GM18511 (cell line): Measurements from ENCODE around the gene SLC35G4.
"Not testable (repeated sequence)": the region's sequence is repeated elsewhere in the genome, so short reads cannot be mapped to it uniquely, and the experiment has no call there.

Experiments
- ATAC-seq: cut with Tn5 transposase; IDR thresholded peaks from one replicate; pipeline ENCODE4 v1.9.1; 2021; ENCODE audit warnings: mild to moderate bottlenecking, moderate library complexity; ENCODE audit not compliant: unreplicated experiment

Gene SLC35G4

DNA sequence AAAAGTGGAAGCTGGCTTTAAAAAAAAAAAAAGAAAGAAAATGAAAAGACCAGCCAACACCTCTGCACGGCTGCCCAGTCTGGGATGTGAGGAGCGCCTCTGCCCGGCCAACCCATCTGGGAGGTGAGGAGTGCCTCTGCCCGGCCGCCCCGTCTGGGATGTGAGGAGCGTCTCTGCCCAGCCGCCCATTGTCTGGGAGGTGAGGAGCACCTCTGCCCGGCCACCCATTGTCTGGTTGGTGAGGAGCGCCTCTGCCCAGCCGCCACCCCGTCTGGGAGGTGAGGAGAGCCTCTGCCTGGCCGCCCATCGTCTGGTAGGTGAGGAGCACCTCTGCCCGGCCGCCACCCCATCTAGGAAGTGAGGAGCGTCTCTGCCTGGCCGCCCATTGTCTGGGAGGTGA lies 3.7 kb downstream of the SLC35G4 start:
- ATAC-seq = not testable (repeated sequence)

DNA sequence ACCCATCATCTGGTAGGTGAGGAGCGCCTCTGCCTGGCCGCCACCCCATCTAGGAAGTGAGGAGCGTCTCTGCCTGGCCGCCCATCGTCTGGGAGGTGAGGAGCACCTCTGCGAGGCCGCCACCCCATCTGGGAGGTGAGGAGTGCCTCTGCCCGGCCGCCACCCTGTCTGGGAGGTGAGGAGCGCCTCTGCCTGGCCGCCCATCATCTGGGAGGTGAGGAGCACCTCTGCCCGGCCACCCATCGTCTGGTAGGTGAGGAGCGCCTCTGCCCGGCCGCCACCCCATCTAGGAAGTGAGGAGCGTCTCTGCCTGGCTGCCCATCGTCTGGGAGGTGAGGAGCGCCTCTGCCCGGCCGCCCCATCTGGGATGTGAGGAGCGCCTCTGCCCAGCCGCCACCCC lies 4.2 kb downstream of the SLC35G4 start:
- not testable (repeated sequence) for ATAC-seq

DNA sequence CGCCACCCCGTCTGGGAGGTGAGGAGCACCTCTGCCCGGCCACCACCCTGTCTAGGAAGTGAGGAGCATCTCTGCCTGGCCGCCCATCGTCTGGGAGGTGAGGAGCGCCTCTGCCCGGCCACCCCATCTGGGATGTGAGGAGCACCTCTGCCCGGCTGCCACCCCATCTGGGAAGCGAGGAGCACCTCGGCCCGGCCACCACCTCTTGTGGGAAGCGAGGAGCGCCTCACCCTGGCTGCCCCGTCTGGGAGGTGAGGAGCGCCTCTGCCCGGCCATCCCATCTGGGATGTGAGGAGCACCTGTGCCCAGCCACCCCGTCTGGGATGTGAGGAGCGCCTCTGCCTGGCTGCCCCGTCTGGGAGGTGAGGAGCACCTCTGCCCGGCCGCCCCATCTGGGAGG lies 4.6 kb downstream of the SLC35G4 start:
- ATAC-seq = not testable (repeated sequence)

DNA sequence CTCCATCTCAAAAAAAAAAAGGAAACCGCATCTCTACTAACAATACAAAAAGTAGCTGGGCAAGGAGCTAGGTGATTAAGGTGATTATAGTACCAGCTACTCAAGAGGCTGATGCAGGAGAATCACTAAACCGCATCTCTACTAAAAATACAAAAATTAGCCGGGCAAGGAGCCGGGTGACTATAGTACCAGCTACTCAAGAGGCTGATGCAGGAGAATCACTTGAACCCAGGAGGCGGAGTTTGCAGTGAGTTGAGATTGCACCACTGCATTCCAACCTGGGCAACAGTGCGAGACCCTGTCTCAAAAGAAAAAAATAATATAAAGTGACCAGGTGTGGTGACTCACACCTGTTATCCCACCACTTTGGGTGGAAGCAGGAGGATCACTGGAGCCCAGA lies 5.6 kb downstream of the SLC35G4 start:
- ATAC-seq = not testable (repeated sequence)

DNA sequence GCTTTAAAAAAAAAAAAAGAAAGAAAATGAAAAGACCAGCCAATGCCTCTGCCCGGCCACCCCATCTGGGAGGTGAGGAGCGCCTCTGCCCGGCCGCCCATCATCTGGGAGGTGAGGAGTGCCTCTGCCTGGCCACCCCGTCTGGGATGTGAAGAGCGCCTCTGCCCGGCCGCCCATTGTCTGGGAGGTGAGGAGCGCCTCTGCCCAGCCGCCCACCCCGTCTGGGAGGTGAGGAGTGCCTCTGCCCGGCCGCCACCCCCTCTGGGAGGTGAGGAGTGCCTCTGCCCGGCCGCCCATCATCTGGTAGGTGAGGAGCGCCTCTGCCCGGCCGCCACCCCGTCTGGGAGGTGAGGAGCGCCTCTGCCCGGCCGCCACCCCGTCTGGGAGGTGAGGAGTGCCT lies 37.9 kb downstream of the SLC35G4 start:
- not testable (repeated sequence) for ATAC-seq

DNA sequence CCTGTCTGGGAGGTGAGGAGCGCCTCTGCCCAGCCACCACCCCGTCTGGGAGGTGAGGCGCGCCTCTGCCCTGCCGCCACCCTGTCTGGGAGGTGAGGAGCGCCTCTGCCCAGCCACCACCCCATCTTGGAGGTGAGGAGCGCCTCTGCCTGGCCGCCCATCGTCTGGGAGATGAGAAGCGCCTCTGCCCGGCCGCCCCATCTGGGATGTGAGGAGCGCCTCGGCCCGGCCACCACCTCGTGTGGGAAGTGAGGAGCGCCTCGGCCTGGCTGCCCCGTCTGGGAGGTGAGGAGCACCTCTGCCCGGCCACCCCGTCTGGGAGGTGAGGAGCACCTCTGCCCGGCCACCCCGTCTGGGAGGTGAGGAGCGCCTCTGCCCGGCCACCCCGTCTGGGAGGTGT lies 38.4 kb downstream of the SLC35G4 start:
- ATAC-seq = not testable (repeated sequence)

DNA sequence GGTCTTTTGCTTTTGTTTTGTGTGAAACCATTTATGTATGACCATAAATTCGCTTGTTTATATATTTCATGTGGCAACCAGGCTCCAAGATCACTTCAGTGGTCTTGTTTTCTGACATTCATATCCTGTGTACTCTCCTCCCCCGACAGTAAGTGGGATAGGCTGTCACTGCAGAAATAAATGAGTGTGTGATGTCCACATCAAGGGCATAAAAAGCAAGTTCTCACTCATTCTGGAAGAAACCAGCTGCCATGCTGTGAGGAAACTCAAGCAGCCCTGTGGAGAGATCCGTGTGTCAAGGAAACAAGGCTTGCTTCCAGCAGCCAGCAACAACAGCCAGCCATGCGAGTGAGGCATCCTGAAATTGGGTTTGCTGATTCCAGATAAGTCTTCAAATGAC lies 40.4 kb downstream of the SLC35G4 start:
- no peak for ATAC-seq

DNA sequence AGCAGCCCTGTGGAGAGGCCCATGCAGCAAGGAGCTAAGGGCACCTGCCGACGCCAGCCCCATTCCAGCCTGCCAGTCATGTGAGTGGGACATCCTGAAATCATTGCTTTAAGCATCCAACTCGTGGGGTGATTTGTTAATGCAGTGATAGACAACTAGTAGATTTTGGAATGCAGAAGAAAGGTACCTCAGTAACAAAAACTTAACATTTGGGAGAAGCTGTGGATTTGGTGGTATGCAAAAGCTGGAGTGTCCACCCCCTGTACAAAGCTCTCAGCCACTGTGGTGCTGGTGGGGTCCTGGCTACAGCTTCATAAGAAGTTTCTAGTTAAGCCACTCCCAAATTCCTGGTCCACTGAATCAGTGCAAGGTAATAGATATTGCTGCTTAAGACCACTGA lies 42.5 kb downstream of the SLC35G4 start:
- ATAC-seq = no peak

DNA sequence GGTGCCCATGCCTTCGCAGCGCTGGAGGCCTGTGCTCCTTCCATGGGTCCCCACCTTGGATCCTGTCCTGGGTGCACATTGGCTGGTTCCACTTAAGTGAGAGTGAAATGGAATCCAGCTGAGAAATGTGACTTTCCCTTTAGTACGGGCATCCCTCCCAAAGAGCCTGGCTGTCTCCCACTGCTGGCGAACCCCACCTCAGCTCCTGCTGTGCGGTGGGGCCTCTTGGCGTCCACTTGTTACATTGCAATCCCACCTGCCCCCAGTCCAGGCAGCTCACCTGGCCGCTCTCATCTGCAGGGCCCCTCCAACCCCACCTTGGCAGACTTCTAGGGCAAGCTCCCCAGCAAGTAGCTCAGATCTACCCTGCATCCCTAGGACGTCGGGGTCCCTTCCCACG lies 44.1 kb downstream of the SLC35G4 start:
- no peak for ATAC-seq

DNA sequence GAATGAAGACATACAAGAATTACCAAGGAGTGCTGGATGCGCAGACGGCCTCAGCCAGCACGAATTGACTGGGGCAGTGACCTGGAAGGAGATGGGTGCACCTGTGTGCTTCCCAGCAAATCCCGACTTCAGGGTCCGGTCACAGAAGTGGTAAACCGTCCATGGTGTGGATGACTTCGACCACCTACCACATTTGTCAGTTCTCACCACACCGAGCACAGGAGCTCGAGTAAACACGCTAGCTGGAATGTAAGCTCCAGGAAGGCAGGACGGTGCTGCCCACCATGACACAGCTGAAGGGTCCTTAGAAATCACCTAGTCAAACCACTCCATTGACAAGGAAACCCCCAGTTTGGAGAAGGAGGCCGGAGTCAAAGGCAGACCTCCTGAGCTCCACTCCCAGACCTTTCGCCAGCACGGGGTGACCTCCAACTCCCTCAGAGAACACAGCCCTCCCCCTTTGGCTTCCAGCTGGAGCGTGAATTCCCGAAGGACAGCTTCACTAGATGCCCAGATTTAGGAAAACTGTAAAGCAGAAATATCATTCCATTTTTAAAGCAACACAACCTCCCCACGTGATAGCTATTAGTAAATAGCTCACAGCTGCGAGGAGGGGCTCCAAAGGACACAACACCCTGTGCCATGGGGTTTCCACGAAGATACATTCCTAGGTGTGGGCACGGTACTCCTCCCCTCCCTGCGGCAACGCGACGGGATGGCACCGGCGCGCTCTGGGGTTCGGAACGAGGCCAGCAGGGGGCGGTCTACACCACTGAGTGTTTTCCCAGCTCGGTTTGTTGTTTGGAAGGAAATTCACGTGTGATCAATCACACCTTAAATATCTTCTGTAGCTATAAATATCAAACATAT lies 45.6 kb downstream of the SLC35G4 start:
- ATAC-seq = no peak

DNA sequence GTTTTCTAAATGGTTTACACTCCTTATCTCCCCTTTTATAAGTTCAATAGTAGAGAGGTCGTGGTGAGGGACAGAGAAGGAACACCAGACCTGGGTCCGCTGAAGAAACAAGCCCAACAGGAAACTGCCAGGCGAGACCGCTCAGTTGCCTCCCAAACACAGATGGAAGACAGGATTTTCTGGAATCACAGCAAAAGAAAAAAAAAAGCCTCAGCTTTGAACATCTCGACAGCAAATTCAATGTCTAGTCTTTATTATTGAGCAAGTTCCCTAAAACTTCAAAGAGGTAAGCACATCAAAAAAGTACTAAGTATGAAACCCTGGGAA lies 46.2 kb downstream of the SLC35G4 start:
- no peak for ATAC-seq

DNA sequence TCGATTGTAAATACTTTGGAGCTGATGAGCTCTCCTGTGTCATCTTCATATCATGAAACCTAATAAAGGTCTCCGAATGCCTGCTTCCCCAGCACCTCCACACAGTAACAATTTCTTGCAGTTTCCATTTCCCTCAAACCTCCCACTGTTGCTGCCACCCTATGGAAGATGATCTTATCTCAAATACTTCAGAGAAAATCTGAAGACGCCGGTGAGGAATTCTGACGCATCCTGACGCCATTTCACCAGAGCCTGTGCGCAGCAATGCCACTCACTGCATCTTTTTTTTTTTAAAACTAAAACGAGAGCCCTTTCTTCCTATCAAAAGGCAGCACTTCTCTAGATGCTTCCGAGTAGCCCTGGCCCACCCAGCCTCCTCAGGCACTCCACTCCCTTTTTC lies 47.8 kb downstream of the SLC35G4 start:
- ATAC-seq = no peak

DNA sequence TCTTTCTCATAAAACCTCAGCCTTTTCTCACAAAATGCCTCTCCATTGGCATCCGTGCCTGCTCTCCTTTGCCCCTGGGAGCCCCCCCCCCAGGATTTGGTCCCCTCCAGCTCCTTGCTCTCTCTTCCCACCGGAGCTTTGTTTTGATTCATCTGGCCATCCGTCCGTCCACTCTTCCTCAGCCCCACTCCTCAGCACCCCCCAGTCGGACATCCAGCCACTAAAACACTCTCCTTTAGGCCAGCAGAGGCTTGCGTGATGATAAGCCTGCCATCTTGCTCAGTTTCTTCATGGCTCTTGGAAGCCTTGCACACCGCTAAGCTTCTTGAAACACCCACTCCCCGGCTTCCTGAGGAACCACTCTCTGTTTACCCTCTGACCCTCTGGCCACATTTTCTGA lies 48.2 kb downstream of the SLC35G4 start:
- no peak for ATAC-seq

DNA sequence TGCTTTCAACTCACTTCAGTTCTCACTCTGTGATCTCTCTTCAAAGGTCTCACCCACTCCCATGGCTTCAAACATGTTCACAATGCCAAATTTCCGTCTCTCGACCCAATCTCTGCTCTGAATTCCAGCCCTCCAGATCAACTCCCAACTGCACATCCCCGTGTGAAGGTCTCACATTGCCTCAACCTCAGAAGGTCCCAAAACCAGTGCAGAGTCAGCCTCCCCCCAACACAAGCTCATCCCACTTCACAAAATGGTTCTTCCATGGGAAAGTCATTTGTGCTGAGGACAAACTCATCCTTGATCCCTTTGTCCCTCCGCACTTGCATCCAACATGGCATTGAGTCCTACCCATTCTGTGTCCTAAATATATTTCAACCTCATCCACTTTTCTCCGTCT lies 48.6 kb downstream of the SLC35G4 start:
- no peak for ATAC-seq

DNA sequence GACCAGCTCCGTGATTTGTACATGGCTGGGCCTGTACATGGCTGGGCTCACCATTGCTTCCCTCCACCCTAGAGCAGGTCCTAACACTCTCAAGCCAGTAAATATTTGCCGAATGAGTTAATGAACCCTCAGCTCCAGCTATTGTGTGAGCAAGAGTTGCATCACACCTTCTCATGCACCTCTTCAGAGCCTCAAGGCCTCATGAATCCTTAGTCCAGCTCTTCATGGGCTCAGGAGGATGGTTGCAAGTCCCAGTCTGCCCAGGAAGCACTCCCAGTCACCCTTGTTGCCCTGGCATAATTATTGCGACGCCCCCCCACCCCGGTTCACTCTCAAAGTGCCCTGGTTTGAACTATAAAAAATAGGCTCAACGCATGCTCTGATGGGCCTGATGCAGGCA lies 49.6 kb downstream of the SLC35G4 start:
- no peak for ATAC-seq
